ENCODE data around the gene RUBCNL. TPM values are rescaled to one million over a fixed set of nuclear protein-coding genes. Genes with fewer than 3 reads are reported as not detected.

The RUBCNL gene
- total RNA-seq, 1 experiment from 2014 or later, result not detected

DNA sequence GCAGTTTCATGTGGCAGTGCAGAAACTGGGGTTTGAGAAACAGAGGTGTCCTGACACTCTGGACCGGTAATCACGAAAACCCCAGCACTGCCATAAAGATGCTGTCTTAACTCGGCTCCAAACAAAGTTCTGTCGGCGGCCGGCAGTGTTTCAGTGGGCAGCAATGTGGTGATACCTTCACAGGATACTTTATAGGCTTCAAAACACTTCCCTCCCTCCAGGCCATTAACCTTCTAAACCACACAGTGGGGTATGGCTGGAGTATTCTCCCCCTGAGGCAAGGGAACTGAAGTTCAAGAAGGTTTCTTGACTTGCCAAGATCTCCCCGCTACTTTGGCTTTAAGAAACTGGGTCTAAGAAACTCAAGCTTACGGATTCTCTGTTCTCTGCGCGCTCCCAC lies 1.1 kb downstream of the RUBCNL start:
- ChIA-PET CTCF (interaction anchor here (0.7 kb wide), 1 partner anchor 45 kb away, joined by 4 read pairs; no protein-coding TSS in a partner anchor), POLR2A (no interaction called here)
- Histone ChIP-seq H3K36me3 (ENCODE audit: control insufficient read depth, insufficient read depth, low read length) (no peaks in the 10 kb centered on the region), H3K27me3 (ENCODE audit: control insufficient read depth, insufficient read depth, low read length) (no peaks in the 10 kb centered on the region), H3K4me1 (ENCODE audit: control insufficient read depth, insufficient read depth, low read length) (no peaks in the 10 kb centered on the region), H3K27ac (ENCODE audit: low read length) (no peak overlapping the region), H3K4me3 (ENCODE audit: low read depth in 2 of 2, low read length in 2 of 2) (no peak overlapping the region), H3K9me3 (ENCODE audit: control insufficient read depth, insufficient read depth, low read depth, low read length) (no peaks in the 10 kb centered on the region)
- intact Hi-C loops (cut with micrococcal nuclease; ENCODE audit: unreplicated experiment) (no loop called here), in situ Hi-C loops (cut with HindIII; ENCODE audit: low pct_unique_long_range_greater_than_20kb, low sequenced_read_pairs) (no loop called here)
- TF ChIP-seq, protein P1, sequence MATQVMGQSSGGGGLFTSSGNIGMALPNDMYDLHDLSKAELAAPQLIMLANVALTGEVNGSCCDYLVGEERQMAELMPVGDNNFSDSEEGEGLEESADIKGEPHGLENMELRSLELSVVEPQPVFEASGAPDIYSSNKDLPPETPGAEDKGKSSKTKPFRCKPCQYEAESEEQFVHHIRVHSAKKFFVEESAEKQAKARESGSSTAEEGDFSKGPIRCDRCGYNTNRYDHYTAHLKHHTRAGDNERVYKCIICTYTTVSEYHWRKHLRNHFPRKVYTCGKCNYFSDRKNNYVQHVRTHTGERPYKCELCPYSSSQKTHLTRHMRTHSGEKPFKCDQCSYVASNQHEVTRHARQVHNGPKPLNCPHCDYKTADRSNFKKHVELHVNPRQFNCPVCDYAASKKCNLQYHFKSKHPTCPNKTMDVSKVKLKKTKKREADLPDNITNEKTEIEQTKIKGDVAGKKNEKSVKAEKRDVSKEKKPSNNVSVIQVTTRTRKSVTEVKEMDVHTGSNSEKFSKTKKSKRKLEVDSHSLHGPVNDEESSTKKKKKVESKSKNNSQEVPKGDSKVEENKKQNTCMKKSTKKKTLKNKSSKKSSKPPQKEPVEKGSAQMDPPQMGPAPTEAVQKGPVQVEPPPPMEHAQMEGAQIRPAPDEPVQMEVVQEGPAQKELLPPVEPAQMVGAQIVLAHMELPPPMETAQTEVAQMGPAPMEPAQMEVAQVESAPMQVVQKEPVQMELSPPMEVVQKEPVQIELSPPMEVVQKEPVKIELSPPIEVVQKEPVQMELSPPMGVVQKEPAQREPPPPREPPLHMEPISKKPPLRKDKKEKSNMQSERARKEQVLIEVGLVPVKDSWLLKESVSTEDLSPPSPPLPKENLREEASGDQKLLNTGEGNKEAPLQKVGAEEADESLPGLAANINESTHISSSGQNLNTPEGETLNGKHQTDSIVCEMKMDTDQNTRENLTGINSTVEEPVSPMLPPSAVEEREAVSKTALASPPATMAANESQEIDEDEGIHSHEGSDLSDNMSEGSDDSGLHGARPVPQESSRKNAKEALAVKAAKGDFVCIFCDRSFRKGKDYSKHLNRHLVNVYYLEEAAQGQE (IDR thresholded peaks at IDR 0.05; ENCODE audit: insufficient read depth in 1 of 2, low read depth in 2 of 2, low read length in 1 of 2), result no peak
- TF ChIP-seq POLR2AphosphoS5 (IDR thresholded peaks at IDR 0.05; ENCODE audit: low read depth, low read length), result no peak
- TF ChIP-seq SIN3A (IDR thresholded peaks at IDR 0.05; ENCODE audit: borderline replicate concordance, insufficient read depth, low read depth, low read length), result no peak
- no peak for TF ChIP-seq CTCF (IDR thresholded peaks at IDR 0.05)
- TF ChIP-seq TCF7L2 (IDR thresholded peaks at IDR 0.05; ENCODE audit: low read depth, low read length), result no peak
- BruUV-seq (replicated peaks), result no TSS peak
- ATAC-seq (no peak), DNase-seq (ENCODE audit: low read depth, low spot score) (no peak)

- Histone ChIP-seq H3K4me3 (ENCODE audit: low read depth in 2 of 2, low read length in 2 of 2) (no peak overlapping the region), H3K27me3 (ENCODE audit: control insufficient read depth, insufficient read depth, low read length) (no peaks in the 10 kb centered on the region), H3K4me1 (ENCODE audit: control insufficient read depth, insufficient read depth, low read length) (no peaks in the 10 kb centered on the region), H3K9me3 (ENCODE audit: control insufficient read depth, insufficient read depth, low read depth, low read length) (no peaks in the 10 kb centered on the region), H3K36me3 (ENCODE audit: control insufficient read depth, insufficient read depth, low read length) (no peaks in the 10 kb centered on the region), H3K27ac (ENCODE audit: low read length) (no peak overlapping the region)
- no peak for TF ChIP-seq POLR2AphosphoS5 (IDR thresholded peaks at IDR 0.05; ENCODE audit: low read depth, low read length)
- no peak for TF ChIP-seq SIN3A (IDR thresholded peaks at IDR 0.05; ENCODE audit: borderline replicate concordance, insufficient read depth, low read depth, low read length)
- TF ChIP-seq, protein P1 (IDR thresholded peaks at IDR 0.05; ENCODE audit: insufficient read depth in 1 of 2, low read depth in 2 of 2, low read length in 1 of 2), result no peak
- TF ChIP-seq TCF7L2 (IDR thresholded peaks at IDR 0.05; ENCODE audit: low read depth, low read length), result no peak
- TF ChIP-seq CTCF (IDR thresholded peaks at IDR 0.05), result no peak
- ATAC-seq (no peak), DNase-seq (ENCODE audit: low read depth, low spot score) (no peak)
- no TSS peak for BruUV-seq (replicated peaks)
- ChIA-PET CTCF (no interaction called here), POLR2A (no interaction called here)
- intact Hi-C loops (cut with micrococcal nuclease; ENCODE audit: unreplicated experiment) (no loop called here), in situ Hi-C loops (cut with HindIII; ENCODE audit: low pct_unique_long_range_greater_than_20kb, low sequenced_read_pairs) (no loop called here)
These were observed 3.7 kb downstream of the RUBCNL start for GRCh38 chr13:46383383-46383782.

Measured in Panc1 (cell line).